Esophagus squamous epithelium (tissue), 5 donors: ENCODE results near the gene PLA2G1B. TPM values are rescaled to one million over a fixed set of nuclear protein-coding genes. Genes with fewer than 3 reads are reported as not detected.

Source experiments
- DNase-seq: peaks from one replicate; lab custom pipeline; 2025; lab: John Stamatoyannopoulos, UW
- H3K27ac ChIP-seq, 4 donors: fragments of 200-600 bp; sonication (generic); one replicate each; pipeline ENCODE4 v1.5.1; 2016 to 2019; ENCODE audit warnings: mild to moderate bottlenecking in 1 of 4
- H3K27me3 ChIP-seq, 4 donors: fragments of 200-600 bp; sonication (generic); 1 replicate in 3 of 4; 2 replicates in 1 of 4; pipeline versions ENCODE4 v1.5.1 to v1.6.0; 2017 to 2021; ENCODE audit warnings: antibody characterized with exemption in 1 of 4
- H3K36me3 ChIP-seq, 3 donors: fragments of 200-600 bp; sonication (generic); one replicate each; pipeline ENCODE4 v1.5.1; 2016 to 2019
- H3K4me1 ChIP-seq, 3 donors: fragments of 200-600 bp; sonication (generic); one replicate each; pipeline ENCODE4 v1.5.1; 2017 to 2019
- H3K4me3 ChIP-seq, 4 donors: fragments of 200-600 bp; sonication (generic); 1 replicate in 3 of 4; 2 replicates in 1 of 4; pipeline ENCODE4 v1.5.1; 2016 to 2019; ENCODE audit warnings: mild to moderate bottlenecking in 2 of 4, moderate library complexity in 1 of 4
- H3K9me3 ChIP-seq, 3 donors: fragments of 200-600 bp; sonication (generic); one replicate each; pipeline ENCODE4 v1.5.1; 2016 to 2019
- CTCF ChIP-seq, 6 experiments: fragments of 450-650 bp in 4 of 6; fragments of 200-600 bp in 2 of 6; sonication (generic) in 2 of 6; IDR thresholded peaks; one replicate each; pipeline ENCODE4 v1.5.1; 2016 to 2019; ENCODE audit warnings: antibody characterized with exemption in 6 of 6, mild to moderate bottlenecking in 4 of 6, moderate library complexity in 4 of 6
- POLR2A ChIP-seq, 4 donors: fragments of 450-650 bp; IDR thresholded peaks; one replicate each; pipeline ENCODE4 v1.6.1; 2017; ENCODE audit warnings: antibody characterized with exemption in 4 of 4, mild to moderate bottlenecking in 4 of 4, moderate library complexity in 3 of 4
- WGBS, 2 donors: methylation state at CpG; one replicate each; pipeline ENCODE4 v1.1.5; 2018; 5-methylcytosine and 5-hydroxymethylcytosine counted together
- intact Hi-C: fragments of 100-400 bp; cut with DNase I; formaldehyde crosslinking; loops from one replicate; pipeline ENCODE4 v1.15.0; 2022
- total RNA-seq, 4 donors: library from RNA; depleted of rRNA; stranded (reverse); fragments of >200 nt; gene quantifications; one replicate each; pipeline ENCODE4 v1.1.0, GENCODE V29; 2016
- donor health status: DM: yes; HTN: yes; CAD: no.

PLA2G1B gene
- total RNA-seq, 4 donors from 2014 or later = not detected

- Histone ChIP-seq H3K4me1 (peaks cover 8 to 28% (median 20%) of the 10 kb centered on the region in 3 donors), H3K27ac (no peak overlapping the region), H3K4me3 (no peak overlapping the region), H3K9me3 (no peaks in the 10 kb centered on the region), H3K27me3 (peaks cover 13 to 95% (median 20%) of the 10 kb centered on the region in 4 donors), H3K36me3 (no peaks in the 10 kb centered on the region)
- no peak for DNase-seq
- intact Hi-C loops = no loop called here
- TF ChIP-seq POLR2A (IDR thresholded peaks at IDR 0.05) (no peak), CTCF (IDR thresholded peaks at IDR 0.05) (no peak)
- 48 to 50% methylated on average over 7 of the region's 7 CpGs for WGBS, 2 donors
These were observed 43.0 kb upstream of the PLA2G1B start for GRCh38 chr12:120370343-120371243.

- H3K36me3 ChIP-seq = no peaks in the 10 kb centered on the region
- H3K27me3 ChIP-seq = peaks cover 13 to 87% (median 20%) of the 10 kb centered on the region in 4 donors
- intact Hi-C loops = loop anchor here (5.0 kb wide), 1 partner anchor 748 kb away; no protein-coding TSS in a partner anchor
- no peaks in the 10 kb centered on the region for H3K9me3 ChIP-seq
- peak overlapping the region; percentile 25 to 63 (median 44) for H3K4me3 ChIP-seq
- H3K27ac ChIP-seq = no peak overlapping the region
- WGBS, 2 donors = 1 to 7% methylated on average over 17 to 19 of the region's 26 CpGs
- DNase-seq = no peak
- TF ChIP-seq CTCF (IDR thresholded peaks at IDR 0.05) (no peak), POLR2A (IDR thresholded peaks at IDR 0.05) (no peak)
- H3K4me1 ChIP-seq = peaks cover 8 to 28% (median 20%) of the 10 kb centered on the region in 3 donors
These were observed 42.2 kb upstream of the PLA2G1B start for GRCh38 chr12:120369603-120370342.

- DNase-seq = no peak
- intact Hi-C loops = loop anchor here (5.0 kb wide), 1 partner anchor 748 kb away; no protein-coding TSS in a partner anchor
- 0% methylated on average over 6 to 8 of the region's 119 CpGs for WGBS, 2 donors
- Histone ChIP-seq H3K36me3 (no peaks in the 10 kb centered on the region), H3K27me3 (peaks cover 13 to 79% (median 20%) of the 10 kb centered on the region in 4 donors), H3K4me3 (peak within 1 kb of the TSS; percentile 34 to 63 (median 44)), H3K9me3 (no peaks in the 10 kb centered on the region), H3K27ac (peak within 1 kb of the TSS in 1 of 4 donors; percentile 29), H3K4me1 (peaks cover 8 to 28% (median 20%) of the 10 kb centered on the region in 3 donors)
- no peak for TF ChIP-seq POLR2A (IDR thresholded peaks at IDR 0.05)
- TF ChIP-seq CTCF (IDR thresholded peaks at IDR 0.05) = no peak
These were observed 41.4 kb upstream of the PLA2G1B start, which contains the start of gene MSI1 for GRCh38 chr12:120368789-120369602. Gene MSI1, minus strand, starts transcription at chr12:120369164. Its CDS starts 73 bp downstream, at chr12:120369091.

DNA sequence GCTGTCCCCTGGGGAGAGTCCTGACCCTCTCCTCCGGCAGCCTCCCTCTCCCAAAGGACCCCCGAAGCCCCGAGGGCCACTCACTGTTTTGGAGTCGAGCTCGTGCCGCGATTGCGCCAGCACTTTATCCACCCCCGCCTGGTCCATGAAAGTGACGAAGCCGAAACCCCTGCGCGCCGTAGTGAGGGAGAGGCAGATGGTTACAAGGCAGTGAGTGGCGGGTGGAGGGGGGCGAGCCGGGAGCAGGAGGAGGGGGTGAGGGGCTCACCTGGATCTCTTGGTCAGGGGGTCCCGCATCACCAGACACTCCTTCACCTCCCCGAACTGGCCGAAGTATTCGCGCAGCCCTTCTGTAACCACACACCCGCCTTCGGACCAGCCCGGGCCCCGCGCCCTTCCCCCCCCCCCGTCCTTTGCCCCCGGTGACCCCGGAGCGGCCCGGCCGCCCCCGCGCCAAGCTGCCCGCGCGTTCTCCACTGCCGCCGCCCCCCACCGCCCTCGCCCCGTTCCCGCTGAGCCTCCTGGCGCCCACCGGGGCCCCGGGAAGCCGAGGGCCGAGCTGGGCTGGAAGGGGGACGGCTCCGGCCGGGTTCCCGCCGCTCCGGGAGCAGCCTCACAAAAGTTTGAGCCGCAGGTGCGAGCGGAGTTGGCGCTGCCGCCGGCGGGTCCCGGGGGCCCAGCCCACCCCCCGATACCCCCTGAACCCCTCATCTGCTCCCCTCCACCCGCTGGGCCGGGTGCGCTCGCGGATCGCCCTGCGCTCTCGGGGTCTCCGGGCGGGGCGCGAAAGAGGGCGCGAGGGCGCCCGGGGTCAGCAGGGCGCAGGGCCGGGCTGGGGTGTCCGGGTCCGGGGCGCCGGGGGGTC, 40.6 kb upstream of the PLA2G1B start:
- intact Hi-C loops = loop anchor here (5.0 kb wide), 1 partner anchor 749 kb away; no protein-coding TSS in a partner anchor
- 2 to 4% methylated on average over 9 to 11 of the region's 86 CpGs for WGBS, 2 donors
- peaks cover 13 to 73% (median 19%) of the 10 kb centered on the region in 4 donors for H3K27me3 ChIP-seq
- DNase-seq = no peak
- TF ChIP-seq POLR2A (IDR thresholded peaks at IDR 0.05) = no peak
- TF ChIP-seq CTCF (IDR thresholded peaks at IDR 0.05) = no peak
- H3K4me3 ChIP-seq = peak overlapping the region; percentile 34 to 63 (median 44)
- peaks cover 8 to 28% (median 20%) of the 10 kb centered on the region in 3 donors for H3K4me1 ChIP-seq
- peak overlapping the region in 1 of 4 donors; percentile 29 for H3K27ac ChIP-seq
- H3K36me3 ChIP-seq = no peaks in the 10 kb centered on the region
- no peaks in the 10 kb centered on the region for H3K9me3 ChIP-seq
